ENCODE results near the gene MRPL10. TPM values are rescaled to one million over a fixed set of nuclear protein-coding genes. Genes with fewer than 3 reads are reported as not detected.
"Not testable (repeated sequence)": the region's sequence is repeated elsewhere in the genome, so short reads cannot be mapped to it uniquely, and the experiment has no call there.

Gene MRPL10
- total RNA-seq, 2 experiments from 2014 or later = 59.7 to 60.9 TPM

GRCh38 chr17:47781397-47781796, 49.9 kb downstream of the MRPL10 start:
- POLR2A ChIA-PET = no interaction called here
- CTCF ChIA-PET = interaction anchor here (0.7 kb wide), 1 partner anchor 18 kb away, joined by 3 read pairs; no protein-coding TSS in a partner anchor

- POLR2A ChIA-PET = no interaction called here
Measured at GRCh38 chr17:47778184-47778635, 53.1 kb downstream of the MRPL10 start.

GRCh38 chr17:47776330-47777197, 54.8 kb downstream of the MRPL10 start:
- ChIA-PET CTCF (interaction anchor here (0.5 to 1.4 kb wide), 8 partner anchors 13 to 135 kb away, joined by 3 to 9 read pairs (median 3); no protein-coding TSS in a partner anchor), POLR2A (no interaction called here)

More at GRCh38 chr17:47778184-47778635, 53.1 kb downstream of the MRPL10 start:
- CTCF ChIA-PET = interaction anchor here (0.8 kb wide), 1 partner anchor 20 kb away, joined by 3 read pairs; no protein-coding TSS in a partner anchor

- POLR2A ChIA-PET = no interaction called here
- CTCF ChIA-PET = interaction anchor here (0.8 to 1.4 kb wide), 4 partner anchors 11 to 75 kb away, joined by 3 to 9 read pairs (median 4); no protein-coding TSS in a partner anchor
Measured at GRCh38 chr17:47774987-47775580, 56.3 kb downstream of the MRPL10 start.

- CTCF ChIA-PET = no interaction called here
- POLR2A ChIA-PET = no interaction called here
Measured at GRCh38 chr17:47774331-47774730, 57.0 kb downstream of the MRPL10 start.

GRCh38 chr17:47773649-47774048, 57.7 kb downstream of the MRPL10 start:
- POLR2A ChIA-PET, CTCF ChIA-PET: not testable (repeated sequence)

Other genes with a start within 250 kb of the MRPL10 start
- 100 to 1,000 TPM; 844 to 864 TPM for gene KPNB1, start 181.6 kb downstream of the MRPL10 start, total RNA-seq
- gene TBKBP1, start 137.4 kb downstream of the MRPL10 start, total RNA-seq = 1 to 10 TPM; 6.2 to 6.7 TPM
- 10 to 100 TPM; 53.7 to 54.7 TPM for gene TBX21, start 98.3 kb downstream of the MRPL10 start, total RNA-seq
- 10 to 100 TPM; 13.4 to 17.0 TPM for gene OSBPL7, start 9.7 kb downstream of the MRPL10 start, total RNA-seq
- under 1 TPM; 0.50 to 0.61 TPM for gene LRRC46, start 129 bp upstream of the MRPL10 start, total RNA-seq
- 10 to 100 TPM; 18.4 to 18.7 TPM for gene SCRN2, start 9.7 kb upstream of the MRPL10 start, total RNA-seq
- gene SP6, start 19.6 kb upstream of the MRPL10 start, total RNA-seq = under 1 TPM in 1 of 2 experiments, not detected in 1; 0.08 TPM
- 10 to 100 TPM; 15.8 to 18.3 TPM for gene SP2, start 64.7 kb upstream of the MRPL10 start, total RNA-seq
- gene PNPO, start 110.0 kb upstream of the MRPL10 start, total RNA-seq = 10 to 100 TPM; 57.8 to 58.0 TPM
- not detected for gene PRR15L, start 126.3 kb upstream of the MRPL10 start, total RNA-seq
- 100 to 1,000 TPM; 170 to 175 TPM for gene CDK5RAP3, start 139.6 kb upstream of the MRPL10 start, total RNA-seq
- gene COPZ2, start 206.3 kb upstream of the MRPL10 start, total RNA-seq = 1 to 10 TPM; 5.5 to 6.0 TPM
- 100 to 1,000 TPM; 101 to 105 TPM for gene NFE2L1, start 216.8 kb upstream of the MRPL10 start, total RNA-seq